PFSK-1 (cell line): ENCODE data around the gene LCT.

Experiments
- FOXP2 ChIP-seq: optimal IDR thresholded peaks from 2 replicates; pipeline ENCODE3; 2011; ENCODE audit warnings: borderline replicate concordance, control low read depth, inconsistent platforms; ENCODE audit not compliant: insufficient read depth; ENCODE audit errors: extremely low read length, extremely low read depth
- POLR2AphosphoS5 ChIP-seq: IDR thresholded peaks from 2 replicates; pipeline ENCODE4 v1.6.1; 2012; ENCODE audit warnings: low read depth, mild to moderate bottlenecking, control low read depth, low read length, moderate library complexity
- SIN3A ChIP-seq: IDR thresholded peaks from 2 replicates; pipeline ENCODE4 v1.6.1; 2012; ENCODE audit warnings: mild to moderate bottlenecking, low read length, moderate library complexity, borderline replicate concordance; ENCODE audit not compliant: insufficient read depth
- TAF1 ChIP-seq: IDR thresholded peaks from 2 replicates; pipeline ENCODE4 v1.6.1; 2012; ENCODE audit warnings: low read length, control low read depth, borderline replicate concordance; ENCODE audit not compliant: insufficient read depth
- TF ChIP-seq, protein P1 (sequence below), 2 experiments: IDR thresholded peaks; 2 replicates each; pipeline versions ENCODE4 v1.6.1 to v1.8.0; 2011 to 2012; ENCODE audit warnings: low read depth in 2 of 2, low read length in 2 of 2, control low read depth in 1 of 2, inconsistent platforms in 1 of 2, mild to moderate bottlenecking in 1 of 2, moderate library complexity in 1 of 2; ENCODE audit not compliant: insufficient read depth in 1 of 2

LCT gene

GRCh38 chr2:135850892-135851668, 14.1 kb upstream of the LCT start:
- TF ChIP-seq POLR2AphosphoS5 (no peak), FOXP2 (no peak), TAF1 (no peak), SIN3A (no peak)
- TF ChIP-seq, protein P1, sequence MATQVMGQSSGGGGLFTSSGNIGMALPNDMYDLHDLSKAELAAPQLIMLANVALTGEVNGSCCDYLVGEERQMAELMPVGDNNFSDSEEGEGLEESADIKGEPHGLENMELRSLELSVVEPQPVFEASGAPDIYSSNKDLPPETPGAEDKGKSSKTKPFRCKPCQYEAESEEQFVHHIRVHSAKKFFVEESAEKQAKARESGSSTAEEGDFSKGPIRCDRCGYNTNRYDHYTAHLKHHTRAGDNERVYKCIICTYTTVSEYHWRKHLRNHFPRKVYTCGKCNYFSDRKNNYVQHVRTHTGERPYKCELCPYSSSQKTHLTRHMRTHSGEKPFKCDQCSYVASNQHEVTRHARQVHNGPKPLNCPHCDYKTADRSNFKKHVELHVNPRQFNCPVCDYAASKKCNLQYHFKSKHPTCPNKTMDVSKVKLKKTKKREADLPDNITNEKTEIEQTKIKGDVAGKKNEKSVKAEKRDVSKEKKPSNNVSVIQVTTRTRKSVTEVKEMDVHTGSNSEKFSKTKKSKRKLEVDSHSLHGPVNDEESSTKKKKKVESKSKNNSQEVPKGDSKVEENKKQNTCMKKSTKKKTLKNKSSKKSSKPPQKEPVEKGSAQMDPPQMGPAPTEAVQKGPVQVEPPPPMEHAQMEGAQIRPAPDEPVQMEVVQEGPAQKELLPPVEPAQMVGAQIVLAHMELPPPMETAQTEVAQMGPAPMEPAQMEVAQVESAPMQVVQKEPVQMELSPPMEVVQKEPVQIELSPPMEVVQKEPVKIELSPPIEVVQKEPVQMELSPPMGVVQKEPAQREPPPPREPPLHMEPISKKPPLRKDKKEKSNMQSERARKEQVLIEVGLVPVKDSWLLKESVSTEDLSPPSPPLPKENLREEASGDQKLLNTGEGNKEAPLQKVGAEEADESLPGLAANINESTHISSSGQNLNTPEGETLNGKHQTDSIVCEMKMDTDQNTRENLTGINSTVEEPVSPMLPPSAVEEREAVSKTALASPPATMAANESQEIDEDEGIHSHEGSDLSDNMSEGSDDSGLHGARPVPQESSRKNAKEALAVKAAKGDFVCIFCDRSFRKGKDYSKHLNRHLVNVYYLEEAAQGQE (IDR thresholded peaks at IDR 0.05; ENCODE audit: insufficient read depth in 1 of 2, low read depth in 2 of 2, low read length in 2 of 2) = no peak

DNA sequence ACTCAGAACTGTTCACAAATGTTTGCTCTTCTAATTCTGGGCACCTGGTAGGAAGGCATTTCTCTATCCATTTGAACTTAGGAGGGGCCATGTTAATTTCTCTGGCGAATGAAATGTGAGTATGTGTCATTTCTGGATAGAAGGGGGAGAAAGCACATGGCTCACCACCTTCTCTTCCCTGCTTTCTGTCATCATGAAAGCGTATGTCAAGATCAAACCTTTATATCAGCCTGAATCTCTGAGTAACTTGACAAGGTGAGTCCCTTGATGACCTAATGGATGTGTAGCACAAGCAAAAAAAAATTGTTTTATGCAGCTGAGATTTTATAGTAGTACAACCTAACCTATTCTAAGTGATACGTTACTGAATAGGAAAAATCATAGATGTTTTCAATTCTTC, 12.1 kb upstream of the LCT start:
- TF ChIP-seq POLR2AphosphoS5 = no peak
- no peak for TF ChIP-seq TAF1
- TF ChIP-seq, protein P1 (IDR thresholded peaks at IDR 0.05; ENCODE audit: insufficient read depth in 1 of 2, low read depth in 2 of 2, low read length in 2 of 2) = no peak
- no peak for TF ChIP-seq FOXP2
- no peak for TF ChIP-seq SIN3A

GRCh38 chr2:135845997-135846396, 9.0 kb upstream of the LCT start:
- TF ChIP-seq SIN3A (no peak), FOXP2 (no peak), TAF1 (no peak), POLR2AphosphoS5 (no peak)
- TF ChIP-seq, protein P1 (IDR thresholded peaks at IDR 0.05; ENCODE audit: insufficient read depth in 1 of 2, low read depth in 2 of 2, low read length in 2 of 2) = no peak

DNA sequence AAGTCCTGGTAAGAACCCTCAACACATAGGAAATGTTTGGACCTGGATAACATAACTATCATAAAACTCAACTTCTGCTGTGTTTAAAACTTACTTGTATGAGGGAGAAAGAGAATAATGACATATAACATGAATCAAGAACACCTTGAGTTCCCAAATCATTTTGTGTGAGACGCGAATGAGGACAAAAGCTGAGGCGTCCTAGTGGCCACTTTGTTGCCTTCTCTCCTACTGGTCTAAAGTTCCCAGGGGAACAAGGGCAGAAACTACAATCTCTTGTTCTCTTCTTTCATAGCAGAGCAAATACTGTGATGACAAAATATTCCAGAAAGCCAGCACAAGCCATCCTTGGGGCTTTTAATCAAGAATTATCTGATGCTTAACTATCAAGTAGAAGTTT, 8.3 kb upstream of the LCT start:
- TF ChIP-seq FOXP2 = no peak
- TF ChIP-seq SIN3A = no peak
- no peak for TF ChIP-seq TAF1
- no peak for TF ChIP-seq POLR2AphosphoS5
- TF ChIP-seq, protein P1 (IDR thresholded peaks at IDR 0.05; ENCODE audit: insufficient read depth in 1 of 2, low read depth in 2 of 2, low read length in 2 of 2) = no peak
